ENCODE measurements around the gene PRDM10. TPM values are rescaled to one million over a fixed set of nuclear protein-coding genes. Genes with fewer than 3 reads are reported as not detected.
"Not testable (repeated sequence)": the region's sequence is repeated elsewhere in the genome, so short reads cannot be mapped to it uniquely, and the experiment has no call there.

PRDM10 gene
- total and polyA plus RNA-seq, 2 donors, result 4.4 to 4.7 TPM

GRCh38 chr11:129965248-129965647, 37.4 kb downstream of the PRDM10 start:
- Histone ChIP-seq H3K36me3 (ENCODE audit: control insufficient read depth in 2 of 2, insufficient read depth in 2 of 2, low read length in 1 of 2) (peaks cover 2 to 3% of the 10 kb centered on the region in 2 donors), H3K27ac (ENCODE audit: low read depth in 1 of 2, low read length in 1 of 2) (no peak overlapping the region), H3K4me3 (ENCODE audit: low read length in 2 of 2) (no peak overlapping the region), H3K27me3 (ENCODE audit: control insufficient read depth in 2 of 2, insufficient read depth in 1 of 2, low read length in 1 of 2) (no peaks in the 10 kb centered on the region), H3K9me3 (ENCODE audit: control insufficient read depth in 2 of 2, insufficient read depth in 1 of 2, low read length in 1 of 2) (no peaks in the 10 kb centered on the region), H3K4me1 (ENCODE audit: control insufficient read depth in 2 of 2, insufficient read depth in 2 of 2, low read length in 2 of 2) (no peaks in the 10 kb centered on the region)
- 85% methylated on average over 3 of the region's 3 CpGs for WGBS
- no peak for DNase-seq (ENCODE audit: low read depth in 6 of 9, low spot score in 9 of 9)

GRCh38 chr11:129960216-129961214, 42.1 kb downstream of the PRDM10 start:
- Histone ChIP-seq H3K27me3 (ENCODE audit: control insufficient read depth in 2 of 2, insufficient read depth in 1 of 2, low read length in 1 of 2) (no peaks in the 10 kb centered on the region), H3K27ac (ENCODE audit: low read depth in 1 of 2, low read length in 1 of 2) (no peak overlapping the region), H3K4me3 (ENCODE audit: low read length in 2 of 2) (no peak overlapping the region), H3K4me1 (ENCODE audit: control insufficient read depth in 2 of 2, insufficient read depth in 2 of 2, low read length in 2 of 2) (no peaks in the 10 kb centered on the region), H3K36me3 (ENCODE audit: control insufficient read depth in 2 of 2, insufficient read depth in 2 of 2, low read length in 1 of 2) (peaks cover 6 to 8% of the 10 kb centered on the region in 2 donors), H3K9me3 (ENCODE audit: control insufficient read depth in 2 of 2, insufficient read depth in 1 of 2, low read length in 1 of 2) (no peaks in the 10 kb centered on the region)
- DNase-seq (ENCODE audit: low read depth in 6 of 9, low spot score in 9 of 9), result no peak
- WGBS, result 94% methylated on average over 18 of the region's 18 CpGs

GRCh38 chr11:129959687-129960086, 42.9 kb downstream of the PRDM10 start:
- Histone ChIP-seq H3K27me3 (ENCODE audit: control insufficient read depth in 2 of 2, insufficient read depth in 1 of 2, low read length in 1 of 2) (no peaks in the 10 kb centered on the region), H3K27ac (ENCODE audit: low read depth in 1 of 2, low read length in 1 of 2) (no peak overlapping the region), H3K4me3 (ENCODE audit: low read length in 2 of 2) (no peak overlapping the region), H3K36me3 (ENCODE audit: control insufficient read depth in 2 of 2, insufficient read depth in 2 of 2, low read length in 1 of 2) (peaks cover 10 to 11% of the 10 kb centered on the region in 2 donors), H3K9me3 (ENCODE audit: control insufficient read depth in 2 of 2, insufficient read depth in 1 of 2, low read length in 1 of 2) (no peaks in the 10 kb centered on the region), H3K4me1 (ENCODE audit: control insufficient read depth in 2 of 2, insufficient read depth in 2 of 2, low read length in 2 of 2) (no peaks in the 10 kb centered on the region)
- DNase-seq (ENCODE audit: low read depth in 6 of 9, low spot score in 9 of 9), result no peak
- 97% methylated on average over 3 of the region's 3 CpGs for WGBS

GRCh38 chr11:129955282-129955681, 47.4 kb downstream of the PRDM10 start:
- no peak for DNase-seq (ENCODE audit: low read depth in 6 of 9, low spot score in 9 of 9)

GRCh38 chr11:129954703-129955102, 47.9 kb downstream of the PRDM10 start:
- H3K9me3 ChIP-seq (ENCODE audit: control insufficient read depth in 2 of 2, insufficient read depth in 1 of 2, low read length in 1 of 2); DNase-seq (ENCODE audit: low read depth in 6 of 9, low spot score in 9 of 9); H3K36me3 ChIP-seq (ENCODE audit: control insufficient read depth in 2 of 2, insufficient read depth in 2 of 2, low read length in 1 of 2); H3K27ac ChIP-seq (ENCODE audit: low read depth in 1 of 2, low read length in 1 of 2); H3K27me3 ChIP-seq (ENCODE audit: control insufficient read depth in 2 of 2, insufficient read depth in 1 of 2, low read length in 1 of 2); H3K4me3 ChIP-seq (ENCODE audit: low read length in 2 of 2): not testable (repeated sequence)
- WGBS, result 91% methylated on average over 1 of the region's 1 CpG
- H3K4me1 ChIP-seq (ENCODE audit: control insufficient read depth in 2 of 2, insufficient read depth in 2 of 2, low read length in 2 of 2), result peaks cover 5 to 19% of the 10 kb centered on the region in 2 donors

More at GRCh38 chr11:129955282-129955681, 47.4 kb downstream of the PRDM10 start:
- H3K27ac ChIP-seq (ENCODE audit: low read depth in 1 of 2, low read length in 1 of 2), result no peak overlapping the region
- peaks cover 4 to 13% of the 10 kb centered on the region in 2 donors for H3K4me1 ChIP-seq (ENCODE audit: control insufficient read depth in 2 of 2, insufficient read depth in 2 of 2, low read length in 2 of 2)
- peaks cover 7 to 10% of the 10 kb centered on the region in 2 donors for H3K36me3 ChIP-seq (ENCODE audit: control insufficient read depth in 2 of 2, insufficient read depth in 2 of 2, low read length in 1 of 2)
- H3K4me3 ChIP-seq (ENCODE audit: low read length in 2 of 2), result no peak overlapping the region
- H3K27me3 ChIP-seq (ENCODE audit: control insufficient read depth in 2 of 2, insufficient read depth in 1 of 2, low read length in 1 of 2), result no peaks in the 10 kb centered on the region
- 99% methylated on average over 4 of the region's 4 CpGs for WGBS
- H3K9me3 ChIP-seq (ENCODE audit: control insufficient read depth in 2 of 2, insufficient read depth in 1 of 2, low read length in 1 of 2), result no peaks in the 10 kb centered on the region

GRCh38 chr11:129951866-129952262, 50.8 kb downstream of the PRDM10 start:
- Histone ChIP-seq H3K27me3 (ENCODE audit: control insufficient read depth in 2 of 2, insufficient read depth in 1 of 2, low read length in 1 of 2) (no peaks in the 10 kb centered on the region), H3K27ac (ENCODE audit: low read depth in 1 of 2, low read length in 1 of 2) (no peak overlapping the region), H3K36me3 (ENCODE audit: control insufficient read depth in 2 of 2, insufficient read depth in 2 of 2, low read length in 1 of 2) (peaks cover 4 to 6% of the 10 kb centered on the region in 2 donors), H3K9me3 (ENCODE audit: control insufficient read depth in 2 of 2, insufficient read depth in 1 of 2, low read length in 1 of 2) (no peaks in the 10 kb centered on the region), H3K4me3 (ENCODE audit: low read length in 2 of 2) (no peak overlapping the region), H3K4me1 (ENCODE audit: control insufficient read depth in 2 of 2, insufficient read depth in 2 of 2, low read length in 2 of 2) (peaks cover 5 to 24% of the 10 kb centered on the region in 2 donors)
- no peak for DNase-seq (ENCODE audit: low read depth in 6 of 9, low spot score in 9 of 9)
- WGBS, result 70% methylated on average over 1 of the region's 1 CpG

- Histone ChIP-seq H3K9me3 (ENCODE audit: control insufficient read depth in 2 of 2, insufficient read depth in 1 of 2, low read length in 1 of 2) (no peaks in the 10 kb centered on the region), H3K4me3 (ENCODE audit: low read length in 2 of 2) (no peak overlapping the region), H3K27me3 (ENCODE audit: control insufficient read depth in 2 of 2, insufficient read depth in 1 of 2, low read length in 1 of 2) (no peaks in the 10 kb centered on the region), H3K4me1 (ENCODE audit: control insufficient read depth in 2 of 2, insufficient read depth in 2 of 2, low read length in 2 of 2) (peaks cover 5 to 24% of the 10 kb centered on the region in 2 donors), H3K27ac (ENCODE audit: low read depth in 1 of 2, low read length in 1 of 2) (peak overlapping the region; percentile 41 to 52), H3K36me3 (ENCODE audit: control insufficient read depth in 2 of 2, insufficient read depth in 2 of 2, low read length in 1 of 2) (peaks cover 4 to 5% of the 10 kb centered on the region in 2 donors)
- no peak for DNase-seq (ENCODE audit: low read depth in 6 of 9, low spot score in 9 of 9)
- WGBS, result 81% methylated on average over 10 of the region's 10 CpGs
These were observed 51.3 kb downstream of the PRDM10 start for GRCh38 chr11:129951201-129951865.

GRCh38 chr11:129950101-129951091, 52.2 kb downstream of the PRDM10 start:
- Histone ChIP-seq H3K27ac (ENCODE audit: low read depth in 1 of 2, low read length in 1 of 2) (peak overlapping the region; percentile 36 to 41), H3K4me3 (ENCODE audit: low read length in 2 of 2) (no peak overlapping the region), H3K9me3 (ENCODE audit: control insufficient read depth in 2 of 2, insufficient read depth in 1 of 2, low read length in 1 of 2) (no peaks in the 10 kb centered on the region), H3K27me3 (ENCODE audit: control insufficient read depth in 2 of 2, insufficient read depth in 1 of 2, low read length in 1 of 2) (no peaks in the 10 kb centered on the region), H3K36me3 (ENCODE audit: control insufficient read depth in 2 of 2, insufficient read depth in 2 of 2, low read length in 1 of 2) (peaks cover 2 to 3% of the 10 kb centered on the region in 2 donors), H3K4me1 (ENCODE audit: control insufficient read depth in 2 of 2, insufficient read depth in 2 of 2, low read length in 2 of 2) (peaks cover 5 to 24% of the 10 kb centered on the region in 2 donors)
- DNase-seq (ENCODE audit: low read depth in 6 of 9, low spot score in 9 of 9), result peak in 6 of 9 donors; percentile 7 to 52 (median 14)
- 21% methylated on average over 17 of the region's 17 CpGs for WGBS

Data from thymus (tissue), 11 donors.